NOMO-1 treated with dmso at 0.1 percent for 144 hours (cell line): ENCODE measurements around the gene GAPVD1.
"Not testable (repeated sequence)": the region's sequence is repeated elsewhere in the genome, so short reads cannot be mapped to it uniquely, and the experiment has no call there.

Experiments
- DNase-seq: peaks from one replicate; lab custom pipeline; 2025; ENCODE audit not compliant: unreplicated experiment; lab: John Stamatoyannopoulos, UW

Gene GAPVD1

GRCh38 chr9:125261501-125262293 lies at the start of gene GAPVD1:
Gene GAPVD1 (plus strand): TSS chr9:125261826. CDS start chr9:125298922, 37,096 bp downstream.
- peak; percentile 92 for DNase-seq

GRCh38 chr9:125214186-125214585 lies 47.4 kb upstream of the GAPVD1 start:
- DNase-seq: no peak

- DNase-seq: no peak
Measured at GRCh38 chr9:125218621-125219020, 43.0 kb upstream of the GAPVD1 start.

GRCh38 chr9:125224858-125225257 lies 36.8 kb upstream of the GAPVD1 start:
- not testable (repeated sequence) for DNase-seq

- no peak for DNase-seq
Measured at GRCh38 chr9:125227761-125228160, 33.9 kb upstream of the GAPVD1 start.

GRCh38 chr9:125233678-125234077 lies 27.9 kb upstream of the GAPVD1 start:
- DNase-seq: no peak

- DNase-seq: not testable (repeated sequence)
Measured at GRCh38 chr9:125234099-125234498, 27.5 kb upstream of the GAPVD1 start.

- DNase-seq: no peak
Measured at GRCh38 chr9:125235804-125236519, 25.7 kb upstream of the GAPVD1 start.

GRCh38 chr9:125236520-125237159 lies 25.0 kb upstream of the GAPVD1 start:
- DNase-seq: not testable (repeated sequence)

GRCh38 chr9:125238127-125238914 lies 23.3 kb upstream of the GAPVD1 start:
- no peak for DNase-seq

- DNase-seq: no peak
Measured at GRCh38 chr9:125238915-125239446, 22.6 kb upstream of the GAPVD1 start.

GRCh38 chr9:125239631-125240597 lies 21.7 kb upstream of the GAPVD1 start:
- DNase-seq: no peak

GRCh38 chr9:125240649-125240999 lies 21.0 kb upstream of the GAPVD1 start:
- peak; percentile 44 for DNase-seq

- DNase-seq: peak; percentile 96
Measured at GRCh38 chr9:125241000-125241862, 20.4 kb upstream of the GAPVD1 start, which contains the start of gene HSPA5. Gene HSPA5 (minus strand): TSS chr9:125241343. CDS start chr9:125241126, 217 bp downstream.

- DNase-seq: no peak
Measured at GRCh38 chr9:125241863-125242739, 19.5 kb upstream of the GAPVD1 start.

- no peak for DNase-seq
Measured at GRCh38 chr9:125243792-125244260, 17.8 kb upstream of the GAPVD1 start.

- DNase-seq: no peak
Measured at GRCh38 chr9:125246261-125246667, 15.4 kb upstream of the GAPVD1 start.
